H1 (cell line): ENCODE data around the gene SEMA4D. TPM values are rescaled to one million over a fixed set of nuclear protein-coding genes. Genes with fewer than 3 reads are reported as not detected.

Experiments used
- CEBPB ChIP-seq: IDR thresholded peaks from 2 replicates; pipeline ENCODE4 v1.6.1; 2012; ENCODE audit warnings: low read depth, low read length
- CREB1 ChIP-seq: IDR thresholded peaks from 2 replicates; pipeline ENCODE4 v1.6.1; 2012; ENCODE audit warnings: inconsistent platforms
- polyA plus RNA-seq, 7 experiments: library from polyadenylated mRNA; depleted of rRNA in 3 of 7; stranded (reverse) in 5 of 7; unstranded in 2 of 7; fragments of >200 nt in 5 of 7; fragments of 200-250 nt in 2 of 7; gene quantifications; 1 replicate in 5 of 7; 2 replicates in 1 of 7; 4 replicates in 1 of 7; pipeline versions ENCODE4 v1.2.1 to v1.2.3, GENCODE V29; 2011 to 2013; ENCODE audit warnings: missing spikeins in 2 of 7, mixed read lengths in 2 of 7
- total RNA-seq: library from RNA; stranded (reverse); fragmentation: NEBNext Ultra II Directional; extraction: Animal tissue kit (Norgen Biotek cat#: 25700); gene quantifications from 2 replicates; pipeline ENCODE4 v1.2.1, GENCODE V29; 2021
- TF ChIP-seq, protein P1 (sequence below): fragments of 300-600 bp; sonication (generic); IDR thresholded peaks from 2 replicates; pipeline ENCODE4 v1.7.1; 2012; ENCODE audit warnings: low read length, moderate library complexity, mild to moderate bottlenecking, inconsistent platforms; ENCODE audit not compliant: insufficient replicate concordance

The SEMA4D gene
- total and polyA plus RNA-seq, 2 of the 8 experiments (the other 6 are each of a cell fraction or from before 2014, with no cell fraction given) = 21.0 to 70.4 TPM

DNA sequence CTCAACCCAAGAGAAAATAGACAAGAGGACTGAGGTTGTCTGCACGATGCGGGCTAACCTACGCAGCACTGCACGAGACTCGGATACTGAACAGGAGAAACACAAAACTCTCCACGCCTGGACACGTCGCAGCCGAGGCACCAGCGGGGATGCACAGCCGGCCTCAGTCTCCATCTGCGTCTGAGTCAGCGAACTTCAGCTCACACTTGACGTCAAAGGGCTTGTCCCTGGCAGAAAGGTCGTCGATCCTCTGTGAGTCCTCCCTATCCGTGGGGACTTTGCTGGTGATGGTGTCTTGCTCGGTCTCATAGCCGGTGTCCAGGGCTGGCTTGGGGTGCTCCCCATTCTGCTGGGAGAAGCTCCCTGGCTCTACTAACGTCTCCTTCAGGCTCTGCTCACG lies 119.4 kb downstream of the SEMA4D start (continued):
- TF ChIP-seq, protein P1, sequence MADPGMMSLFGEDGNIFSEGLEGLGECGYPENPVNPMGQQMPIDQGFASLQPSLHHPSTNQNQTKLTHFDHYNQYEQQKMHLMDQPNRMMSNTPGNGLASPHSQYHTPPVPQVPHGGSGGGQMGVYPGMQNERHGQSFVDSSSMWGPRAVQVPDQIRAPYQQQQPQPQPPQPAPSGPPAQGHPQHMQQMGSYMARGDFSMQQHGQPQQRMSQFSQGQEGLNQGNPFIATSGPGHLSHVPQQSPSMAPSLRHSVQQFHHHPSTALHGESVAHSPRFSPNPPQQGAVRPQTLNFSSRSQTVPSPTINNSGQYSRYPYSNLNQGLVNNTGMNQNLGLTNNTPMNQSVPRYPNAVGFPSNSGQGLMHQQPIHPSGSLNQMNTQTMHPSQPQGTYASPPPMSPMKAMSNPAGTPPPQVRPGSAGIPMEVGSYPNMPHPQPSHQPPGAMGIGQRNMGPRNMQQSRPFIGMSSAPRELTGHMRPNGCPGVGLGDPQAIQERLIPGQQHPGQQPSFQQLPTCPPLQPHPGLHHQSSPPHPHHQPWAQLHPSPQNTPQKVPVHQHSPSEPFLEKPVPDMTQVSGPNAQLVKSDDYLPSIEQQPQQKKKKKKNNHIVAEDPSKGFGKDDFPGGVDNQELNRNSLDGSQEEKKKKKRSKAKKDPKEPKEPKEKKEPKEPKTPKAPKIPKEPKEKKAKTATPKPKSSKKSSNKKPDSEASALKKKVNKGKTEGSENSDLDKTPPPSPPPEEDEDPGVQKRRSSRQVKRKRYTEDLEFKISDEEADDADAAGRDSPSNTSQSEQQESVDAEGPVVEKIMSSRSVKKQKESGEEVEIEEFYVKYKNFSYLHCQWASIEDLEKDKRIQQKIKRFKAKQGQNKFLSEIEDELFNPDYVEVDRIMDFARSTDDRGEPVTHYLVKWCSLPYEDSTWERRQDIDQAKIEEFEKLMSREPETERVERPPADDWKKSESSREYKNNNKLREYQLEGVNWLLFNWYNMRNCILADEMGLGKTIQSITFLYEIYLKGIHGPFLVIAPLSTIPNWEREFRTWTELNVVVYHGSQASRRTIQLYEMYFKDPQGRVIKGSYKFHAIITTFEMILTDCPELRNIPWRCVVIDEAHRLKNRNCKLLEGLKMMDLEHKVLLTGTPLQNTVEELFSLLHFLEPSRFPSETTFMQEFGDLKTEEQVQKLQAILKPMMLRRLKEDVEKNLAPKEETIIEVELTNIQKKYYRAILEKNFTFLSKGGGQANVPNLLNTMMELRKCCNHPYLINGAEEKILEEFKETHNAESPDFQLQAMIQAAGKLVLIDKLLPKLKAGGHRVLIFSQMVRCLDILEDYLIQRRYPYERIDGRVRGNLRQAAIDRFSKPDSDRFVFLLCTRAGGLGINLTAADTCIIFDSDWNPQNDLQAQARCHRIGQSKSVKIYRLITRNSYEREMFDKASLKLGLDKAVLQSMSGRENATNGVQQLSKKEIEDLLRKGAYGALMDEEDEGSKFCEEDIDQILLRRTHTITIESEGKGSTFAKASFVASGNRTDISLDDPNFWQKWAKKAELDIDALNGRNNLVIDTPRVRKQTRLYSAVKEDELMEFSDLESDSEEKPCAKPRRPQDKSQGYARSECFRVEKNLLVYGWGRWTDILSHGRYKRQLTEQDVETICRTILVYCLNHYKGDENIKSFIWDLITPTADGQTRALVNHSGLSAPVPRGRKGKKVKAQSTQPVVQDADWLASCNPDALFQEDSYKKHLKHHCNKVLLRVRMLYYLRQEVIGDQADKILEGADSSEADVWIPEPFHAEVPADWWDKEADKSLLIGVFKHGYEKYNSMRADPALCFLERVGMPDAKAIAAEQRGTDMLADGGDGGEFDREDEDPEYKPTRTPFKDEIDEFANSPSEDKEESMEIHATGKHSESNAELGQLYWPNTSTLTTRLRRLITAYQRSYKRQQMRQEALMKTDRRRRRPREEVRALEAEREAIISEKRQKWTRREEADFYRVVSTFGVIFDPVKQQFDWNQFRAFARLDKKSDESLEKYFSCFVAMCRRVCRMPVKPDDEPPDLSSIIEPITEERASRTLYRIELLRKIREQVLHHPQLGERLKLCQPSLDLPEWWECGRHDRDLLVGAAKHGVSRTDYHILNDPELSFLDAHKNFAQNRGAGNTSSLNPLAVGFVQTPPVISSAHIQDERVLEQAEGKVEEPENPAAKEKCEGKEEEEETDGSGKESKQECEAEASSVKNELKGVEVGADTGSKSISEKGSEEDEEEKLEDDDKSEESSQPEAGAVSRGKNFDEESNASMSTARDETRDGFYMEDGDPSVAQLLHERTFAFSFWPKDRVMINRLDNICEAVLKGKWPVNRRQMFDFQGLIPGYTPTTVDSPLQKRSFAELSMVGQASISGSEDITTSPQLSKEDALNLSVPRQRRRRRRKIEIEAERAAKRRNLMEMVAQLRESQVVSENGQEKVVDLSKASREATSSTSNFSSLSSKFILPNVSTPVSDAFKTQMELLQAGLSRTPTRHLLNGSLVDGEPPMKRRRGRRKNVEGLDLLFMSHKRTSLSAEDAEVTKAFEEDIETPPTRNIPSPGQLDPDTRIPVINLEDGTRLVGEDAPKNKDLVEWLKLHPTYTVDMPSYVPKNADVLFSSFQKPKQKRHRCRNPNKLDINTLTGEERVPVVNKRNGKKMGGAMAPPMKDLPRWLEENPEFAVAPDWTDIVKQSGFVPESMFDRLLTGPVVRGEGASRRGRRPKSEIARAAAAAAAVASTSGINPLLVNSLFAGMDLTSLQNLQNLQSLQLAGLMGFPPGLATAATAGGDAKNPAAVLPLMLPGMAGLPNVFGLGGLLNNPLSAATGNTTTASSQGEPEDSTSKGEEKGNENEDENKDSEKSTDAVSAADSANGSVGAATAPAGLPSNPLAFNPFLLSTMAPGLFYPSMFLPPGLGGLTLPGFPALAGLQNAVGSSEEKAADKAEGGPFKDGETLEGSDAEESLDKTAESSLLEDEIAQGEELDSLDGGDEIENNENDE = no peak
- TF ChIP-seq CREB1 (no peak), CEBPB (no peak)
